HepG2 (cell line): ENCODE data around the gene CDH13. TPM values are rescaled to one million over a fixed set of nuclear protein-coding genes. Genes with fewer than 3 reads are reported as not detected.

Experiments
- ATAC-seq: fragments of 200-7000 bp; cut with Tn5 transposase; 3 replicates; pipeline ENCODE4 v1.9.1; 2020; ENCODE audit warnings: mild to moderate bottlenecking, moderate library complexity
- BruUV-seq: library from RNA; stranded (reverse); fragments of 400-500 nt; replicated peaks from 2 replicates; lab custom pipeline; 2021; lab: Mats Ljungman, UMichigan
- CTCF ChIA-PET: fragments of 300-600 bp; formaldehyde crosslinking; extraction: SDS; loops from one replicate; lab custom pipeline; 2021; ENCODE audit warnings: low total read pairs, inconsistent platforms, low intra/inter-chr PET ratio; lab: Yijun Ruan, JAX
- POLR2A ChIA-PET: fragments of 350-600 bp; sonication (Branson Sonifier 250); formaldehyde crosslinking; loops from one replicate; lab custom pipeline; 2020; ENCODE audit warnings: antibody characterized with exemption, inconsistent platforms; lab: Yijun Ruan, JAX
- DNase-seq: peaks from one replicate; pipeline ENCODE4 v3.0.0-alpha.2; 2015; ENCODE audit warnings: low spot score
- FAIRE-seq: peaks from 3 replicates; lab custom pipeline; 2011; peaks lifted over from hg19 to GRCh38; lab: Jason Lieb, UNC
- H2AFZ ChIP-seq: one replicate; pipeline ENCODE4 v1.6.1; 2011; ENCODE audit warnings: low read length, inconsistent platforms
- H3K27ac ChIP-seq: fragments of 300-600 bp; 3 replicates; pipeline ENCODE4 v1.8.0; 2011; ENCODE audit warnings: mixed run types, mild to moderate bottlenecking, mixed read lengths, low read length, inconsistent platforms; ENCODE audit not compliant: insufficient read depth; ENCODE audit errors: extremely low read length
- H3K27me3 ChIP-seq, 2 experiments: fragments of 200-600 bp in 1 of 2; 2 replicates in 1 of 2; 3 replicates in 1 of 2; pipeline versions ENCODE4 v1.6.0 to v1.8.0; 2011; ENCODE audit warnings: low read length in 2 of 2, mild to moderate bottlenecking in 2 of 2, moderate library complexity in 2 of 2, inconsistent platforms in 1 of 2; ENCODE audit not compliant: insufficient read depth in 2 of 2, control insufficient read depth in 1 of 2
- H3K36me3 ChIP-seq, 2 experiments: fragments of 200-600 bp in 1 of 2; replicated peaks in 1 of 2; 2 replicates in 1 of 2; 3 replicates in 1 of 2; pipeline versions ENCODE4 v1.5.1 to v1.8.0; 2011; ENCODE audit warnings: low read length in 2 of 2, inconsistent platforms in 1 of 2; ENCODE audit not compliant: insufficient read depth in 2 of 2, control insufficient read depth in 1 of 2
- H3K4me1 ChIP-seq: 2 replicates; pipeline ENCODE4 v1.5.1; 2012; ENCODE audit warnings: low read length, inconsistent platforms; ENCODE audit not compliant: insufficient read depth
- H3K4me2 ChIP-seq: 2 replicates; pipeline ENCODE4 v1.6.0; 2011; ENCODE audit warnings: low read depth, low read length, inconsistent platforms
- H3K4me3 ChIP-seq, 3 experiments: fragments of 200-600 bp in 1 of 3; sonication (generic), shearing (Covaris generic) in 1 of 3; replicated peaks in 1 of 3; 2 replicates each; pipeline ENCODE4 v1.5.1; 2011 to 2016; ENCODE audit warnings: low read length in 3 of 3, inconsistent platforms in 2 of 3, low read depth in 2 of 3, mild to moderate bottlenecking in 2 of 3, control low read depth in 1 of 3, mixed read lengths in 1 of 3; ENCODE audit not compliant: insufficient read depth in 1 of 3
- H3K79me2 ChIP-seq: one replicate; pipeline ENCODE4 v1.6.1; 2011; ENCODE audit warnings: low read length, inconsistent platforms; ENCODE audit not compliant: insufficient read depth
- H3K9ac ChIP-seq: 2 replicates; pipeline ENCODE4 v1.6.0; 2011; ENCODE audit warnings: mild to moderate bottlenecking, low read depth, low read length, inconsistent platforms; ENCODE audit not compliant: insufficient read depth
- H3K9me3 ChIP-seq: 2 replicates; pipeline ENCODE4 v1.5.1; 2012; ENCODE audit warnings: mild to moderate bottlenecking, low read length
- H4K20me1 ChIP-seq: 2 replicates; pipeline ENCODE4 v1.6.0; 2011; ENCODE audit warnings: inconsistent platforms, mild to moderate bottlenecking, low read length, moderate library complexity; ENCODE audit not compliant: insufficient read depth
- AHR ChIP-seq: IDR thresholded peaks from 2 replicates; pipeline ENCODE4 v1.6.1; 2018; ENCODE audit warnings: missing genetic modification reagents, missing compliant biosample characterization
- ATF7 ChIP-seq, 2 experiments: fragments of 450-650 bp in 1 of 2; sonication (generic) in 1 of 2; formaldehyde crosslinking in 1 of 2; IDR thresholded peaks; 2 replicates each; pipeline versions ENCODE4 v1.4.0 to v1.6.1; 2016 to 2020; ENCODE audit warnings: antibody characterized with exemption in 1 of 2, mild to moderate bottlenecking in 1 of 2, missing genetic modification reagents in 1 of 2
- CREB1 ChIP-seq, 2 experiments: fragments of 450-650 bp in 1 of 2; IDR thresholded peaks; 2 replicates each; pipeline ENCODE4 v1.6.1; 2016 to 2017; ENCODE audit warnings: control low read depth in 1 of 2, mild to moderate bottlenecking in 1 of 2, missing compliant biosample characterization in 1 of 2, missing genetic modification characterization in 1 of 2
- NKX3-1 ChIP-seq: sonication (generic); formaldehyde crosslinking; IDR thresholded peaks from 2 replicates; pipeline ENCODE4 v1.5.0; 2020; ENCODE audit warnings: missing genetic modification reagents
- NR2C2 ChIP-seq: sonication (generic); formaldehyde crosslinking; IDR thresholded peaks from 2 replicates; pipeline ENCODE4 v1.4.0; 2020; ENCODE audit warnings: missing genetic modification reagents, mild to moderate bottlenecking, moderate library complexity, borderline replicate concordance
- PREB ChIP-seq: sonication (generic); formaldehyde crosslinking; IDR thresholded peaks from 2 replicates; pipeline ENCODE4 v1.4.0; 2020; ENCODE audit warnings: missing genetic modification reagents
- SMAD3 ChIP-seq: sonication (generic); formaldehyde crosslinking; IDR thresholded peaks from 2 replicates; pipeline ENCODE4 v1.4.0; 2020; ENCODE audit warnings: missing genetic modification reagents
- SP140L ChIP-seq: sonication (generic); formaldehyde crosslinking; IDR thresholded peaks from 2 replicates; pipeline ENCODE4 v1.4.0; 2020; ENCODE audit warnings: missing genetic modification reagents, borderline replicate concordance
- TCF7 ChIP-seq: sonication (generic); IDR thresholded peaks from 2 replicates; pipeline ENCODE4 v1.6.1; 2016; ENCODE audit warnings: antibody characterized with exemption, low read depth
- ZBTB49 ChIP-seq: sonication (generic); formaldehyde crosslinking; IDR thresholded peaks from 2 replicates; pipeline ENCODE4 v1.4.0; 2020; ENCODE audit warnings: missing genetic modification reagents, borderline replicate concordance
- WGBS: methylation state at CpG from one replicate; pipeline ENCODE4 v1.1.6; 2017; ENCODE audit warnings: low lambda C conversion rate; 5-methylcytosine and 5-hydroxymethylcytosine counted together
- in situ Hi-C: cut with HindIII; loops from 2 replicates; pipeline ENCODE4 v1.10.0; 2017; ENCODE audit warnings: low pct_unique_long_range_greater_than_20kb; ENCODE audit not compliant: extremely low pct_ligation_motif_present
- intact Hi-C: fragments of 100-400 bp; cut with micrococcal nuclease; formaldehyde crosslinking; loops from one replicate; pipeline ENCODE4 v1.10.0; 2022; ENCODE audit not compliant: unreplicated experiment
- polyA plus RNA-seq, 8 experiments: library from polyadenylated mRNA; depleted of rRNA in 3 of 8; stranded (reverse) in 7 of 8; unstranded in 1 of 8; fragments of >200 nt; fragmentation: Illumina TruSeq in 4 of 8; extraction: Trizol in 4 of 8; gene quantifications; 2 replicates each; pipeline versions ENCODE4 v1.2.1 to v1.2.3, GENCODE V29; 2011 to 2016; ENCODE audit warnings: low read depth in 4 of 8, missing spikeins in 1 of 8, mixed read lengths in 1 of 8; ENCODE audit not compliant: insufficient read depth in 1 of 8
- total RNA-seq, 5 experiments: library from RNA; depleted of rRNA; stranded (reverse); fragments of >200 nt; fragmentation: Illumina TruSeq; extraction: Trizol; gene quantifications; 2 replicates each; pipeline ENCODE4 v1.2.3, GENCODE V29; 2016; ENCODE audit warnings: low read depth in 1 of 5

CDH13 gene
- total and polyA plus RNA-seq, 2 of the 13 experiments (the other 11 are each of a cell fraction or from before 2014, with no cell fraction given) = not detected

- Histone ChIP-seq H2AFZ (no peak overlapping the region), H3K27ac (no peak overlapping the region), H3K79me2 (no peaks in the 10 kb centered on the region), H4K20me1 (no peaks in the 10 kb centered on the region), H3K9me3 (peaks cover 27% of the 10 kb centered on the region), H3K4me1 (no peaks in the 10 kb centered on the region), H3K4me2 (no peak overlapping the region), H3K36me3 (no peaks in the 10 kb centered on the region), H3K27me3 (no peaks in the 10 kb centered on the region), H3K9ac (no peak overlapping the region), H3K4me3 (no peak overlapping the region)
- ChIA-PET CTCF (no interaction called here), POLR2A (no interaction called here)
- FAIRE-seq (no peak), DNase-seq (no peak), ATAC-seq (no peak)
- TF ChIP-seq AHR (CRISPR knock-in tag) (no peak), SMAD3 (CRISPR knock-in tag) (no peak), TCF7 (no peak), NR2C2 (CRISPR knock-in tag) (no peak), CREB1 (IDR thresholded peaks at IDR 0.05) (peak; percentile 94), CREB1 (CRISPR knock-in tag; IDR thresholded peaks at IDR 0.05) (no peak), ATF7 (IDR thresholded peaks at IDR 0.05) (peak; percentile 99), ATF7 (CRISPR knock-in tag; IDR thresholded peaks at IDR 0.05) (no peak), PREB (CRISPR knock-in tag) (no peak), NKX3-1 (CRISPR knock-in tag) (no peak), SP140L (no peak), ZBTB49 (no peak)
- BruUV-seq = no TSS peak
- in situ Hi-C loops = no loop called here
- 25% methylated on average over 12 of the region's 15 CpGs for WGBS
- intact Hi-C loops = no loop called here
Measured at GRCh38 chr16:83010776-83011720, 384.3 kb downstream of the CDH13 start.
